Fibroblast of pulmonary artery (primary cell): ENCODE measurements around the gene WNT7B.
A peak's percentile ranks its signal among the peaks of the same experiment; 100 is the strongest.

ENCODE experiments used
- DNase-seq: peaks from one replicate; pipeline ENCODE4 v3.0.0-alpha.2; 2010; ENCODE audit warnings: low read depth
- H3K4me3 ChIP-seq: replicated peaks from 2 replicates; pipeline ENCODE4 v1.5.1; 2011; ENCODE audit warnings: low read depth, mild to moderate bottlenecking, control low read depth, low read length, moderate library complexity
- TF ChIP-seq, protein P1 (sequence below): IDR thresholded peaks from 2 replicates; pipeline ENCODE4 v1.5.1; 2011; ENCODE audit warnings: mild to moderate bottlenecking, control low read depth, low read length, inconsistent platforms; ENCODE audit errors: missing control alignments

Gene WNT7B

DNA sequence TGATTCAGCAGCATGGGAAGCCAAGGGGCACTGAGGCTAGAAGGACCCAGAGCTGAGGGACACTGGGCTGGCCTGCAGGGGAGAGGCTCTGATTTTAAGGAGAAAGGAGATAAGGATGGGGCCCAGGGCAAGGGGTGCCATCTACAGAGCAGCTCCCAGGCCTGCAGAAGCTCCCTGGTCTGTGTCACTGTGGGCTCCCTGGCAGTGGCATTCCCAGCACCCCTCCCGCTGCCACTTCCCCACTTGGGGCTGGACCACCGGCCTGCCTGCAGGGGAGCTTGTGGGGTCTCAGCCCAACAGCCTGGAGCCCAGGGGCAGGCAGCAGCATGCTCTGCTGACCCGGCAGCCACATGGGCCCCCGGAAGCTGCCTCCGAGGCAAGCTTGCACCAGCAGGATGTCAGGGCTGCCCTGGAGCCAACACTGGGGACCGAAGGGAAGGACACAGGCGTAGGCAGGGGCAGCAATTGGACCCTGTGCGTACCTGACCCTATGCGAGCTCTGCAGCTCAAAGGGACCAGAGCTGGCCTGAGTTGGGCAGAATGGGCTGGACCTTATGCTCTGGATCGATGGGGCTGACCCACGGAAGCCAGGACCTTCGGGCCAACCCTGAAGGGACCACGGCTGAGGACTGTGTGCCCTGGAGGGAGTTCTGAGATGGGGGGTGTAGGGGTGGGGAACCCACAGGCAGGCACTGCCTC lies 35.4 kb upstream of the WNT7B start:
- H3K4me3 ChIP-seq: no peak overlapping the region
- TF ChIP-seq, protein P1, sequence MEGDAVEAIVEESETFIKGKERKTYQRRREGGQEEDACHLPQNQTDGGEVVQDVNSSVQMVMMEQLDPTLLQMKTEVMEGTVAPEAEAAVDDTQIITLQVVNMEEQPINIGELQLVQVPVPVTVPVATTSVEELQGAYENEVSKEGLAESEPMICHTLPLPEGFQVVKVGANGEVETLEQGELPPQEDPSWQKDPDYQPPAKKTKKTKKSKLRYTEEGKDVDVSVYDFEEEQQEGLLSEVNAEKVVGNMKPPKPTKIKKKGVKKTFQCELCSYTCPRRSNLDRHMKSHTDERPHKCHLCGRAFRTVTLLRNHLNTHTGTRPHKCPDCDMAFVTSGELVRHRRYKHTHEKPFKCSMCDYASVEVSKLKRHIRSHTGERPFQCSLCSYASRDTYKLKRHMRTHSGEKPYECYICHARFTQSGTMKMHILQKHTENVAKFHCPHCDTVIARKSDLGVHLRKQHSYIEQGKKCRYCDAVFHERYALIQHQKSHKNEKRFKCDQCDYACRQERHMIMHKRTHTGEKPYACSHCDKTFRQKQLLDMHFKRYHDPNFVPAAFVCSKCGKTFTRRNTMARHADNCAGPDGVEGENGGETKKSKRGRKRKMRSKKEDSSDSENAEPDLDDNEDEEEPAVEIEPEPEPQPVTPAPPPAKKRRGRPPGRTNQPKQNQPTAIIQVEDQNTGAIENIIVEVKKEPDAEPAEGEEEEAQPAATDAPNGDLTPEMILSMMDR: no peak
- DNase-seq: no peak

DNA sequence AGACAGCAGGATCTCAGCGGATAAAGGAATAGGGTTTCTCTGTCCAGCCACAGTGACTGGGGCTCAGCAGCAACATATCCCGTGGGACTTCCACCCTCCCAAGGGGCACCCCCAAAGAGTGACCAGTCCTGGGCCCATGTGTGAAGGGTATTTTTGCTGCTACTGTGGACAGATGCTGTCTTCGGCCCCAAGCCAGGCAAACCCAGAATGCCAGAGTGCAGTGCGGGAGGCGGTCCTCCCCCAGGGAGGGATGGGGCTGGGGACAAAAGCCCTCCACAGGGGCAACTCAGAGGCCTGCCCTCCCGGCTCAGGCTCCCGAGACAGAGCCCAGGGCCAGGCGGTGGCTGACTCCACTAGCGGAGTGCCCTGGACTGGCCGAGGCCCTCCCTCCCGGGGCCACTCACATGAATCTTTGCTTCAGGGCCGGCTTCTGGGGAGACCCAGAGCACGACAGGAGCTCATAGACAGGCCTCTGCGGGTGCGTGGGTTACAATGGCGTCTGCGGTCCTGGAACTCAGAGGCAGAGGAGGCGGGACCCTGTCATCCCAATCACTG lies 34.7 kb upstream of the WNT7B start:
- H3K4me3 ChIP-seq: no peak overlapping the region
- TF ChIP-seq, protein P1: no peak
- DNase-seq: no peak

DNA sequence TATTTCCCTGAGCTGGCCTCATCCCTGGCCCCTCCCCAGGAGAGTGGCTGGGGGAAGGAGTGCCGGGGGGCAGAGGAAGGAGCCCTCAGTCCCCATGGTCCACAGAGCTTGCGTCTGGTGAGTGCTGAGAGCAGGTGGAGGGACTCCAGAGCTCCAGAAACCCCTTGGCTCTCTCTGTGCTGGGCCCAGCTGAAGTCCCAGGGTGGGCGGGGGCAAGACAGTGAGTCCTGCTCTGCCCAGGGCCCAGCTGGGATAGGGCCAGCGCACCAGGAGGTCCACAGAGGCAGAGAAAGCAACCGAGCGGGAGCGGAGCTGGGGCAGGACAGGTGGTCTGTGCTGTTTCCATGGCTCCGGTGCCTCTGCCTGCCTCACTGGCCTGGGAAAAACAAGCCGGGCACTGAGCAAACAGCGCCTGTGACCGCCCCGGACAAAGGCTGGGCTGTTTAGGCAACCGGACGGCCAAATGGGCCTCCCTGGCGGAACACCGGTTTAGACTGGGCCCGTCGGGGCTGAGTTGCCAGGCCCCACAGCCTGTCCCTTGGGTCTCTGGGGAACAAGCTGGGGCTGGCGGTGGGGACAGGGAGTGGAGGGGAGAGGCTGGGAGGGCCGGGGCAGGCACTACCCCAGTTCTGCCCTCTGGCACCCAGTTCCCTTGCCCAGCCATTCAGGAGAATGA lies 34.1 kb upstream of the WNT7B start:
- no peak overlapping the region for H3K4me3 ChIP-seq
- TF ChIP-seq, protein P1: no peak
- DNase-seq: no peak

DNA sequence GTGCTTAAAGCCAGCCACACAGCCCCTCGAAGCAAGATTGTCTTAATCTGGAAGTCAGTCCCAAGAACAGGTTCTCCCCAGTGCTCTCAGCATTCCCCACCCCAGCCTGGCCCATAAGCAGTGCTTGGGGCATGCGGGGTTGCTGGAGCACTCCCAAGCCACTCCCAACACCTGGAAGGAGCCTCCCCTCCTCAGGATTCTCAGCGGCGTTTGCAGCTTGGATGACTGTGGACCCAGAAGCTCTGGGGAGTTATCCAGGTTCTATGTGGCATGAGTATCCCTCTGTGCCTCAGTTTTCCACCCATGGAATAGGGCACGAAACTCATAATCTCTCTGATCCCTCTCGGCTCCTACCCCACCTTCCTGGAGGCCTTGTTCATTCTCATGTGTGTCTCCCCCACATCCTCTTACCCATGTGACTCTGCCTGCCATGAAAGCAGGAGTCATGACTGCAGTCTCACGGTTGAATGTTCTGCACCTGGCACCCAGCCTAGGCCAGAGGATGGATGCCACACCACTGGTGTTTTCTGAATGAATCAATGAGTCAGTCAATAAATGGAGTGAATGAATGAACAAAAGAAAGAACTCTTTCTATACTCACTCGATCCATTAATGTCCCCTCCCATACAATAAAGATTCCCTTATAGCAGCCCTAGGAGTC lies 33.4 kb upstream of the WNT7B start:
- TF ChIP-seq, protein P1: no peak
- no peak overlapping the region for H3K4me3 ChIP-seq
- peak; percentile 52 for DNase-seq

DNA sequence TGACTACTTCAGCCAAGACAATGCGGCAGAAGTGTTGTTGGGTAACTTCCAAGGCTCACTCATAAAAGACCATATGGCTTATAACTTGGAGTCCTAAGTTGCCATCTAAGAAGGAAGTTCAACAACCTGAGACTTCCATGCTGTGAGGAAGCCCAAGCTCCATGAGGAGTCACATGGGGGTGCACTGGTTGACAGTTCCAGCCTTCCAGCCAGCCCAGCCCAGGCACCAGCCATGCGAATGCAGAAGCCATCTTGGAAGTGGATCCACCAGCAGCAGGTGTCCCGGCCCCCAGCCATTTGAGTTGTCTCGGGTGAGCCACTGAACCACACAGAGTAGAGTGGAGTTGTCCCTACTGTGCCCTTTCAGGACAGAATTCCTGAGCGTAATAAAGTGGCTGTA lies 32.8 kb upstream of the WNT7B start:
- H3K4me3 ChIP-seq: no peak overlapping the region
- DNase-seq: no peak

DNA sequence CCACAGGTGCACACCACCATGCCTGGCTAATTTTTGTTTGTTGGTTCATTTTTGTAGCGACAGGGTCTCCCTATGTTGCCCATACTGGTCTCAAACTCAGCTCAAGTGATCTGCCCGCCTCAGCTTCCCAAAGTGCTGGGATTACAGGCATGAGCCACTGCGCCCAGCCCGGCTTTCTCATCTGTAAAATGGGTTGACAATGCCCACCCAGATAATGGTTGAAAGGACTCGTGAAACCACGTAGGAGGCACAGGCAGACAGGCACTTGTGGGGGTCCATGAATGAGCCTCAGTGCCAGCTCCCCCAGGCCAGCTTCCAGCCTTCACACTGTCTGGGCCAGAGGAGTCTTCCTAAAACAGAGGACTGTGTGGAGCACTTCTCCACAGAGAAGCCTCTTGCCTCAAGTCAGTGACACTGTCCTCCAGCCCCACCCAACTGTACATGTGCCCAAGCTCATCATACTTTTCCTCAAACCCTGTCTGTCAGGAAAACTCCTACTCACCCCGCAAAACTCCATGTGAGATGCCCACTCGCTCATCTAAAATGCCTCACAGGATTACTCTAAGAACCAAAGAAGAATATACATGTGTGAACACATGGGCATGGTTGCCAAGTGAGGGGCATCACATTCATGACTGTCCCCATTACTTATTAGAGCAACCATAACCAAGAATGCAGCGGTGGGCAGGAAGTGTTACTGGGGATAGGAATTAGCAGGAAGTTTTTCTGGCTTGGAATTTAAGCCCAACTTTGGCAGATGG lies 32.1 kb upstream of the WNT7B start:
- TF ChIP-seq, protein P1: no peak
- no peak overlapping the region for H3K4me3 ChIP-seq
- DNase-seq: no peak

More for the DNA sequence above, 32.8 kb upstream of the WNT7B start:
- TF ChIP-seq, protein P1: no peak
